ENCODE data around the gene TUBGCP2.

DNA sequence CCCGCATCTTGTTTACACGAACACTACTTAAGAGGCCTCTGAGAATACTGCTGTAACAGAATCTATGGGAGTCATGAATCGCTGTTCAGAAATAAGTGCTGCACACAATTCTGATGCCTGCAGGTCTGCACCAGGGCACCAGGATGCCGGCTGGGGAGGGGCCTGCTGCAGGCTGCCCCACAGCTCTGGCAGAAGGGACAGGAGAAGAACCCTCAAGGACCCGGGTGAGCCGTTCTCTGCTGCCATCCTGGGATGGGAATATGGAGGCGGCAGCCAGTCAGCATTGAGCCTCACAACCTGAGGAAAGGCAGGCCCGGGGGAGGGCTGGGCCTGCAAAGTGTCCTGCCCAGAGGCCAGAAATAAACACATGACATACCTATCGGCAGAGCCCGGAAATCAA lies 11.2 kb downstream of the TUBGCP2 start:
- TF ChIP-seq, protein P1, sequence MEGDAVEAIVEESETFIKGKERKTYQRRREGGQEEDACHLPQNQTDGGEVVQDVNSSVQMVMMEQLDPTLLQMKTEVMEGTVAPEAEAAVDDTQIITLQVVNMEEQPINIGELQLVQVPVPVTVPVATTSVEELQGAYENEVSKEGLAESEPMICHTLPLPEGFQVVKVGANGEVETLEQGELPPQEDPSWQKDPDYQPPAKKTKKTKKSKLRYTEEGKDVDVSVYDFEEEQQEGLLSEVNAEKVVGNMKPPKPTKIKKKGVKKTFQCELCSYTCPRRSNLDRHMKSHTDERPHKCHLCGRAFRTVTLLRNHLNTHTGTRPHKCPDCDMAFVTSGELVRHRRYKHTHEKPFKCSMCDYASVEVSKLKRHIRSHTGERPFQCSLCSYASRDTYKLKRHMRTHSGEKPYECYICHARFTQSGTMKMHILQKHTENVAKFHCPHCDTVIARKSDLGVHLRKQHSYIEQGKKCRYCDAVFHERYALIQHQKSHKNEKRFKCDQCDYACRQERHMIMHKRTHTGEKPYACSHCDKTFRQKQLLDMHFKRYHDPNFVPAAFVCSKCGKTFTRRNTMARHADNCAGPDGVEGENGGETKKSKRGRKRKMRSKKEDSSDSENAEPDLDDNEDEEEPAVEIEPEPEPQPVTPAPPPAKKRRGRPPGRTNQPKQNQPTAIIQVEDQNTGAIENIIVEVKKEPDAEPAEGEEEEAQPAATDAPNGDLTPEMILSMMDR (IDR thresholded peaks at IDR 0.05): no peak
- no peak for TF ChIP-seq POLR2A (IDR thresholded peaks at IDR 0.05)

All from heart left ventricle (tissue), 13 donors.